GM18498 (cell line): ENCODE results near the gene PWWP2A.
A peak's percentile ranks its signal among the peaks of the same experiment; 100 is the strongest.

Experiments
- ATAC-seq: cut with Tn5 transposase; IDR thresholded peaks from one replicate; pipeline ENCODE4 v1.9.1; 2021; ENCODE audit warnings: mild to moderate bottlenecking, moderate library complexity; ENCODE audit not compliant: unreplicated experiment

The PWWP2A gene

GRCh38 chr5:160133918-160134304, 14.7 kb upstream of the PWWP2A start:
- ATAC-seq: no peak

- ATAC-seq: no peak
These were observed 14.0 kb upstream of the PWWP2A start for GRCh38 chr5:160133071-160133917.

- no peak for ATAC-seq
These were observed 10.6 kb upstream of the PWWP2A start for GRCh38 chr5:160129841-160130240.

- no peak for ATAC-seq
These were observed 9.4 kb upstream of the PWWP2A start for GRCh38 chr5:160128632-160129031.

GRCh38 chr5:160119905-160120266, 636 bp upstream of the PWWP2A start:
- ATAC-seq: peak; percentile 2

- ATAC-seq: peak; percentile 35
These were observed 705 bp downstream of the PWWP2A start for GRCh38 chr5:160118349-160119141.

GRCh38 chr5:160116991-160117390, 2.3 kb downstream of the PWWP2A start:
- ATAC-seq: no peak

- ATAC-seq: peak; percentile 49
These were observed 11.1 kb downstream of the PWWP2A start for GRCh38 chr5:160108124-160108523.

- ATAC-seq: peak; percentile 82
These were observed 13.4 kb downstream of the PWWP2A start for GRCh38 chr5:160105686-160106360.

GRCh38 chr5:160097991-160098390, 21.3 kb downstream of the PWWP2A start:
- no peak for ATAC-seq

GRCh38 chr5:160096178-160096577, 23.1 kb downstream of the PWWP2A start:
- ATAC-seq: no peak

- peak; percentile 75 for ATAC-seq
These were observed 26.1 kb downstream of the PWWP2A start for GRCh38 chr5:160092960-160093707.

GRCh38 chr5:160092514-160092913, 26.7 kb downstream of the PWWP2A start:
- no peak for ATAC-seq

GRCh38 chr5:160090059-160090458, 29.2 kb downstream of the PWWP2A start:
- no peak for ATAC-seq

- no peak for ATAC-seq
These were observed 29.7 kb downstream of the PWWP2A start for GRCh38 chr5:160089531-160089930.

GRCh38 chr5:160088805-160089204, 30.4 kb downstream of the PWWP2A start:
- ATAC-seq: no peak

GRCh38 chr5:160087199-160087598, 32.1 kb downstream of the PWWP2A start:
- no peak for ATAC-seq

- no peak for ATAC-seq
These were observed 35.1 kb downstream of the PWWP2A start for GRCh38 chr5:160084144-160084543.

- ATAC-seq: no peak
These were observed 35.7 kb downstream of the PWWP2A start for GRCh38 chr5:160083501-160083900.

- ATAC-seq: no peak
These were observed 36.4 kb downstream of the PWWP2A start for GRCh38 chr5:160082614-160083500.
